ENCODE results near the gene XRRA1.
"Not testable (repeated sequence)": the region's sequence is repeated elsewhere in the genome, so short reads cannot be mapped to it uniquely, and the experiment has no call there.

Gene XRRA1

DNA sequence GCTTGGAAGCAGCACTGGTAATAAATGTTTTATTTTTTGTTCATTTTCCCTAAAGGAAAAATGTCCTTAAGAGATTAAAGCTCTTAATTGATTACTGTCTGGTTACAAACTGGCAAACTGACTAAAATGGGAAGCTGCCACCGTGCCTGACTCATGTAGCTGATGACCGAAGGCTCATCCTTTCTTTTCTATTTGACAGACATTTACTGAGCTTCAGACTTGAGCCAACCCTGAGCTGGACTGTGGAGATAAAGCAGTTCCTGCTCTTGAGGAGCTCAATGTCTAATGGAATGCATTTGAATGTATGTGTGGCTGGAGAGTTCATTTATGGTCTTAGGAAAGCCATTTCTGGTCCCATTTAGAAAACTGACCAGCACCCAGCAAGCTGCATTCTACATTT is 108.9 kb downstream of the XRRA1 start:
- in situ Hi-C loops (cut with HindIII; ENCODE audit: low sequenced_read_pairs) = no loop called here

DNA sequence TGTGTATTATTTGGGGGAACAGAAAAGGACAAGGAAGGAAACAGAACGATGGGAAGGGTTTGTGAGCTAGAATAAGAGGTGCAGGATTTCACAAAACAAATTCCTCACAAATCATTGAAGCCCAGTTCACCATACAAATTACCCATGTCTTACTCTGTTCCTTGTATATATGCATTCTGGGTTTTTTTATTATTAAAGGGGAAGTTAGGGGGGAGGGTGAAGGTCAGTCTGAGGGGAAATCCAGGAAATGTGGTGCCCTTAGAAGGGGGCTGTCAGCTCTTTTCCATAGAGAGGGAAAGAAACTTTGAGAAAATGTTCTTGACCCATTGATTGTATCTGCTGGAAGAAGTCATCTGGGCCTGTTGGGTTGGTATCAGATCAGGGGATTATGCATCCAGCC is 109.4 kb downstream of the XRRA1 start:
- in situ Hi-C loops (cut with HindIII; ENCODE audit: low sequenced_read_pairs) = no loop called here

DNA sequence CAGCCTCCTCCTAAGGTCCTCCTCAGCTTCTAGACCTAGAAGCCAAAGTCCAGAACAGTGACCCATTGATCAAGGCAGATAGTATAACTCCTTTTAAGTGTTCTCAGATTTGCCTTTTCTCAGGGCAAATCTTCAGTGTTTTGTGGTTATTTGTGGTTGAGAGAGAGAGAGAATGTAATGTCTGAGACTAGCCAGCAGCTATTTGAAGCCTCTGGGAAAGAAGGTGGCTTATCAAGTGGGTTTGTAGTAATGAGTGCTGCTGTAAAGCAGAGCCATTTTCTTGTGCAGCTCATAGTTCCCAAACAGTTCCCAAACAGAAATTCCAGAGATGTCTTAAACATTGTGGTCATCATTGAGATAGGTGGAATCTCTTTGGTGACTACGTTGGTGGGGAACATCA is 110.7 kb downstream of the XRRA1 start:
- in situ Hi-C loops (cut with HindIII; ENCODE audit: low sequenced_read_pairs) = no loop called here

DNA sequence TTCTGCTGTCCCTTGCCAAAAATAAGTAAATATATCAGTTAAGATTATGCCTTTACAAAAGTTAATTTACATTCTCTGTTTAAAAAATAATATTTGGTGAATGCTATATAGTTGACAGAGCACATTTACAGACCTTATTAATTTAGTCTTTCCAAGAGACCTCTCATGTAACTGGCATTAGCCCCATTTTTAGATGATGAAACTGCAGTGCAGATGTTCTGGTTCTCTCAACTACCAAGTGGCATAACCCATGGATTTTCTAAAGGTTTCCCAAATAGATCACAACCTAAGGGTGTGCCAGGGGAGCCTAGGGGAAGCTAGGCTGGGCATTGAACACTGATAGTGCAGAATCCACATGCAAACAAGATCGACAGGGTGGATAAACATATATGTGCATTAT is 111.7 kb downstream of the XRRA1 start:
- in situ Hi-C loops (cut with HindIII; ENCODE audit: low sequenced_read_pairs) = no loop called here

DNA sequence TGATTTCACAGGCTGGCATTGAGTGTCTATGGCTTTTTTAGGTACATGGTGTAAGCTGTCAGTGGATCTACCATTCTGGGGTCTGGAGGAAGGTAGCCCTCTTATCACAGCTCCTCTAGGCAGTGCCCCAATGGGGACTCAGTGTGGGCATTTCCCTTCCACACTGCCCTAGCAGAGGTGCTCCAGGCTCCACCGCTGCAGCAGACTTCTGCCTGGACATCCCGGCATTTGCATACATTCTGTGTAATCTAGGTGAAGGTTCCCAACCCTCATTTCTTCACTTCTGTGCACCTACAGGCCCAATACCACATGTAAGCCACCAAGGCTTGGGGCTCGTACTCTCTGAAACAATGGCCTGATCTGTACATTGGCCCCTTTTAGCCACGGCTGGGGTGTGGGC is 122.0 kb downstream of the XRRA1 start:
- in situ Hi-C loops (cut with HindIII; ENCODE audit: low sequenced_read_pairs) = no loop called here

DNA sequence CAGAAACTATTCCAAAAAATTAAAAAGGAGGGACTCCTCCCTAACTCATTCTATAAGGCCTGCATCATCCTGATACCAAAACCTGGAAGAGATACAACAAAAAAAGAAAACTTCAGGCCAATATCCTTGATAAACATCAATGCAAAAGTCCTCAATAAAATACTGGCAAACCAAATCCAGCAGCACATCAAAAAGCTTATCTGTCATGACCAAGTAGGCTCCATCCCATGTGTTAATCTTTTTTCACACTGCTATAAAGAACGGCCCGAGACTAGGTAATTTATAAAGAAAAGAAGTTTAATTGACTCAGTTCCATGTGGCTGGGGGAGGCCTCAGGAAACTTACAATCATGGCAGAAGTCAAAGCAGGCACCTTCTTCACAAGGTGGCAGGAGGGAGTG is 123.3 kb downstream of the XRRA1 start:
- in situ Hi-C loops (cut with HindIII; ENCODE audit: low sequenced_read_pairs) = not testable (repeated sequence)

DNA sequence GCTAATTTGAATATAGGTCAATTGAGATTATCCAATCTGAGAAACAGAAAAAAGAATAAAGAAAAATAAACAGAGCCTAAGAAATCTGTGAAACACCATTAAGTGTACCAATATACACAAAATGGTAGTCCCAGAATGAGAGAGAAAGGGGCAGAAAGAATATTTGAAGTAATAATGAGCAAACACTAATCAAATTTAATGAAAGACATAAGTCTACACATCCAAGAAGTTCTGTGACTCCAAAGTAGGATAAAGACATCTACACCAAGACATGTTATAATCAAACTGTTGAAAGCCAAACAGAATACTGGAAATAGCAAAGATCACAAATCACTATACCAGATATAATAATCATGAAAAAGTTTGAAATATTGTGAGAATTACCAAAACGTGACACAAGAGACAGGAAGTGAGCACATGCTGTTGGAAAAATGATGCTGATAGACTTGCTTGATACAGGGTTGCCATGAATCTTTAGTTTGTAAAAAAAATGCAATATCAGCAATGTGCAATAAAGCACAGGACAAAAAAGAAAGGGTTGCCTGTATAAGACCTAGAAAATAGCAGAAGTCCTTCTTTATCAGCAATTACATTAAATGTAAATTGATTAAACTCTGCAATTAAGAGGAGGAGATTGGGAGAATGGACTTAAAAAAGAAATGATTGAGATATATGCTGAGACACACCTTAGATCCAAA is 124.5 kb downstream of the XRRA1 start:
- in situ Hi-C loops (cut with HindIII; ENCODE audit: low sequenced_read_pairs) = no loop called here

DNA sequence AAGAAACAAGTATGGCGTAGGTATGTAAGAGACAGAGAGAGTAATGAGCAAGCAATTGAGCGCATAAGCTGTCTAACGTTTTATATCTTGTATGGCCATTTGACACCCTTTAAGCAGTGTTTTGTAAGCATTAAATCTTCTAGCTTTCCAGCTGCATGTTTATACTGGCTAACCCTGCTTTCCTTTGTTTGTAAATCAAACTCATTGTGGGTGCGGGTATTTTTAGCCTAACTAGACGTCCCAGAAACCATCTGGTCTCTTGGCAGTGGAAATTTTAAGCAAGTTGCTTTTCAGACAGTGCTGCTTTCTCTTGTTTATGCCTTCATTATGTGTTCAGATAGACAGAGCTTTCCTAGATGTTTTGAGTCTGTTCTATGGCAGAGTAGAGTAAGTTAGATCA is 126.7 kb downstream of the XRRA1 start:
- in situ Hi-C loops (cut with HindIII; ENCODE audit: low sequenced_read_pairs) = no loop called here

DNA sequence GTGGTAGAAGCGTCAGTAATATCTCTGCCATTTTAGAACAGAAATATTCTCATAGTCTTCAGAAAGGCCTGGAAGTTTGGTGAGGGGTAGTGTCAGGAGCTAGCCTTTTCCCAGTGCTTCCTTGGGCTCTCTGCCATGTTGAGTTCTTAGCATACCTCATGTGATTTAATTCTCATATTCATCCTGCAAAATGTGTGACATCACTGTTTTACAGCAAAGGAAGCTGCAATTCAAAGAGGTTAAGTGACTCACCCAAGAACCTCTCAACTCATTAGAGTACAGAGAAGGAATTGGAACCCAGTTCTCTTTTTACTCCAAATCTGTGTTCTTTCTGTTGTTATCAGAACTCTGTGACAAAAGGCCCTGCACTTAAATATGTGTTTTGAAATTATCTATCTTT is 128.1 kb downstream of the XRRA1 start:
- in situ Hi-C loops (cut with HindIII; ENCODE audit: low sequenced_read_pairs) = no loop called here

DNA sequence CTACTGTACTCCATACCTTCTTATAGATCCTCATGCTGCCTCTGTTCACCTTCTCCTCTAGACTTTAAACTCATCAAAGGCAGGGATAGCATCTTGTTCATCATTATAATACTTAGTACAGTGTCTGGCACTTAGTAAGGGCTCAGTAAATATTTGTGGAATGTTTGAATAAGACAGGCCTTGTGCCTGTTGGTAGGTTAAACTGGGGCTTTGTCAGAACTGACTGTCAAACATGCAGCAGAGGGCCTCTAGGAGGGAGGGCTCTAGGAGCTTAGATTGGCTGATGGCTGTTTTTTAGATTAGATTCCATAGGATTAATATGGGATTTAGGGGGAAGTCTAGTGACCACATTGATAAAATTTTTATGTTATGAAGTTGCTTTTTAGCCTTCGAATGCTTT is 129.5 kb downstream of the XRRA1 start:
- in situ Hi-C loops (cut with HindIII; ENCODE audit: low sequenced_read_pairs) = no loop called here

DNA sequence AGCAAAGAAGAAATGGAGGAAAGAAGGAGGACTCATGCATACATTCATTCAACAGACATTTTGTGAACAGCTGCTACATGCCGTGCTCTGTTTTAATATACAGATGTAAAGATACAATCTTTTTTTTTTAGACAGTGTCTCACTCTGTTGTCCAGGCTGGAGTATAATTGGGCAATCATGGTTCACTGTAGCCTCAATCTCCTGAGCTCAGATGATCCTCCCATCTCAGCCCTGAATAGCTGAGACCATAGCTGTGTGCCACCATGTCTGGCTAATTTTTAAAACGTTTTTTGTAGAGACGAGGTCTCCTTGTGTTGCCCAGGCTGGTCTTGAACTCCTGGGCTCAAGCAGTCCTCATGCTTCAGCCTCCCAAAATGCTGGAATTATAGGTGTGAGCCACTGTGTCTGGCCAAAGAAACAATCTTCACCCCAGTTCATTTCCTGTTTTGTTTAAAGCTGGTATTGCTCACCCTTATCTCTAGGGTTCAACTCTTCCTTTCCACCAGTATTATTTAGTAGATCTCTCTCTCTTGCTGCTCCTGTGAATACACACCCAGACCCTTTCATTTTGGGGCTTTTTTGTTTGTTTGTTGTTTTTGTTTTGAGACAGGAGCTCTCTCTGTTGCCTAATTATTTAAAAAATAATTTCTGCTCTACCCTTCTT is 130.5 kb downstream of the XRRA1 start:
- in situ Hi-C loops (cut with HindIII; ENCODE audit: low sequenced_read_pairs) = no loop called here

DNA sequence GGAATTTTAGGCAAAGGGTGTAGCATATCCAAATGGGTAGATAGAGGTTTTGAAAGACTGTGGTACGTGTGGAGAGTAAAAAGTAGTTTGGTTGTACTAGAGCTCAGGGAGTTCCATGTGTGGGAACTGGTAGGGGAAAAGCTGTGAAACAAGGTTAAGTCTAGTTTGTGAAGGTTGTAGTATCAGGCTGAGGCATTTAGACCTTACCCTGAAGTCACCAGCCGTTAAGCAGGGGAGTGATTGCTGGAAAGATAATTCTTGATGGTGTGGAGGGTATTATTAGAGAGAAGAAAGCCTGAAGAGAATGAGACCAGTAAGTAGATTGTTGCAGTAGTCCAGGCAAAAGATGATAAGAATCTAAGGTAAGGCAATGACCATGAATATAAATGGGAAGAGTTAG is 132.2 kb downstream of the XRRA1 start:
- in situ Hi-C loops (cut with HindIII; ENCODE audit: low sequenced_read_pairs) = no loop called here

DNA sequence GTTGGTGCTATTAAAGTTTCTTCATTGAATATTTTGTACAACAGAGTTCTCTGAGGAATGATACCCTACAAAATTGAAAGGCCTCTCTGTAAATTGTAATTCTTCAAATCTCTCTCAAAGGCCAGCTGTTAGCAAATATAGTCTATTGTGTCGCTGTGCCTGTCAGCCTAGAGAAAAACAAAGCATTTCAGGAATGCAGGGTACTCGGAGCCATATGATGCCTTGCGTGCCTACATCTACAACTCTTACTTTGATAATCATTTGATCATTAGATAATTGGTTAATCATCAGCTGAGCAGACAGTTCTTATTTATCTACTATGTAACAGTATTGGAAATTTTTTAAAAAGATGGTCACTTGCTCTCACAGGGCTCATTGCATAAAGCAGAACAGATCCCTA is 132.9 kb downstream of the XRRA1 start:
- in situ Hi-C loops (cut with HindIII; ENCODE audit: low sequenced_read_pairs) = no loop called here

DNA sequence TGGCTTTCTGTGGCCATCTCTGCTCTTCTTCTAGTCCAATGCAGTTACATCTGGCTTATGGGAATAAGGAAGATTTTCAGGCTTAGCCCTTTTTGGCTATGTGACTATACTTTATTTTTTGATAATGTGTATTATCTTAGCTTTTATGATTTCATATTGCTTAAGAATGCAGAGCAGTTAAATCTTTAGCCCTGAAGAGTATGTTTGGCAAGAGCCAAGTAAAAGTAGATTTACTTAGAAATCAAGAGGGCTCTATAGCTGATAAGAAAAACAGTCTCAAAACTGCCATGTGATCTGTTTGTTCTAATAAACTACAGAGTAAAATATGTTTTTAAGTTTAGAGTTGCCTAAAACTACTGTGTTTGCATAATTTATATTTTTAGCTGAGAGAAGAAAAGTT is 139.1 kb downstream of the XRRA1 start:
- in situ Hi-C loops (cut with HindIII; ENCODE audit: low sequenced_read_pairs) = no loop called here

DNA sequence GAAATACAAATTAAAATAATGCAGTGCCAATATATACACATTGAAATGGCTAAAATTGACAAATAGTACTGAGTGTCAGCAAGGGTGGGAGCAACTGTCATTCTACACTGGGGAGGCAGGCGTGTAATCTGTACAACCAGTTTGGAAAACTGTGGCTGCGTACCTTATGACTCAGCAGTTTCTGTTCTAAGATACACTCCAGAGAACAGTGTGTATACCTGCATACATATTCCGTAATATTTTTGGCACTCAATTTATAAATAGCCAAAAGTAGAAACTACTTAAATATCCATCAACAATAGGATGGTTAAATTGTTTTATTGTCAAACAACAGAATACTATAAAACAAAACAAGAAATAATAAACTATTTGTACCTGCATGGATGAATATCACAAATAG is 142.6 kb downstream of the XRRA1 start:
- in situ Hi-C loops (cut with HindIII; ENCODE audit: low sequenced_read_pairs) = no loop called here

DNA sequence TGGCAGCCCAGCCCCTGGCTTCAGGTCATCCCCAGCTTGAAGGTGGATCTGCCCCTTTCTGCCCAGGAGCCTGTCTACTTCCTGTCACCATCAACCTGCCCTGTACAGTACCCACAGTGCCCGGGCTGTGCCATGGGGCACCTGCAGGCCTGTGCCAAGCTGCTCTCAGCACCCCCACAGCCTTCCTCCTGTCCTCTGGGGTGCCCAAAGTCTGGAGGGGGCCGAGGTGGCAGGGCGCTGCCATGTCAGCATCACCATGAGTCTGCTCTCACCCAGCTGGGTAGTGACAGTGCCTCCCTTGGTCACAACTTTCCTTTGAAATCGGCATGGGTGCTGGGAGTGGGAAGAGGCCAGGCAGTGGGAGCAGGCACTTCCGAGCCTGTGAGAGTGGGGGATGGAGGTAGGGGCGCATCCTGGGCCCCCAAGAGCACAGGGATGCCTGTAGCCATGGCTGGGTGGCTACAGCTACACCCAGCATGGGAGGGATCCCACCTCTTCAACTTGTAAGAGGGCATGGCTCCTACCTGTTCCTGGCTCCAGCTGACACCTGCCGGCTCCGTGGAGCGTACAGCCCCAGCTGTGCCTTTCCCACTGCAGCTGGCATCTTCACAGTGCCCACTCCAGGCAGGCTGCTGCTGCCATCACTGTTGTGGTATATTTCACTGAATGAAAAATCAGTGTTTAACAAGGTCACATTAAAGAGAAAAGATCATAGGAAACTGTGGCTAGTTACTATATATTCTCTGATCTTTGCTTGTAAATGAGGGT is 157.4 kb downstream of the XRRA1 start:
- in situ Hi-C loops (cut with HindIII; ENCODE audit: low sequenced_read_pairs) = loop anchor here (10.0 kb wide), 1 partner anchor 57 kb away; the partner anchor contains the start of gene CHRDL2
